ENCODE results near the gene GC. TPM values are rescaled to one million over a fixed set of nuclear protein-coding genes. Genes with fewer than 3 reads are reported as not detected.

The GC gene
- total RNA-seq, 4 donors from 2014 or later, result not detected

- 41 to 50% methylated on average over 2 of the region's 2 CpGs for WGBS, 2 donors
- intact Hi-C loops (cut with DNase I), result loop anchor here (10.0 kb wide), 1 partner anchor 527 kb away; no protein-coding TSS in a partner anchor
- Histone ChIP-seq H3K4me3 (no peak overlapping the region), H3K9me3 (no peaks in the 10 kb centered on the region), H3K4me1 (no peaks in the 10 kb centered on the region), H3K36me3 (no peaks in the 10 kb centered on the region), H3K27ac (no peak overlapping the region), H3K27me3 (no peaks in the 10 kb centered on the region)
- DNase-seq, result no peak
- no peak for TF ChIP-seq POLR2A (IDR thresholded peaks at IDR 0.05)
- no peak for TF ChIP-seq CTCF (IDR thresholded peaks at IDR 0.05)
These were observed 72.6 kb downstream of the GC start for GRCh38 chr4:71711044-71711984.

- TF ChIP-seq POLR2A (IDR thresholded peaks at IDR 0.05) (no peak), CTCF (IDR thresholded peaks at IDR 0.05) (peak in 2 of 6 experiments; percentile 15 to 29)
- H3K27me3 ChIP-seq, result no peaks in the 10 kb centered on the region
- DNase-seq, result no peak
- 0 to 15% methylated on average over 1 of the region's 1 CpG for WGBS, 2 donors
- no peaks in the 10 kb centered on the region for H3K9me3 ChIP-seq
- no peak overlapping the region for H3K4me3 ChIP-seq
- H3K27ac ChIP-seq, result no peak overlapping the region
- intact Hi-C loops (cut with DNase I), result loop anchor here (10.0 kb wide), 1 partner anchor 525 kb away; no protein-coding TSS in a partner anchor
- H3K4me1 ChIP-seq, result no peaks in the 10 kb centered on the region
- H3K36me3 ChIP-seq, result no peaks in the 10 kb centered on the region
These were observed 73.9 kb downstream of the GC start for GRCh38 chr4:71709961-71710360.

- intact Hi-C loops (cut with DNase I), result no loop called here
- H3K27ac ChIP-seq, result no peak overlapping the region
- TF ChIP-seq CTCF (IDR thresholded peaks at IDR 0.05), result no peak
- TF ChIP-seq POLR2A (IDR thresholded peaks at IDR 0.05), result no peak
- DNase-seq, result no peak
- no peaks in the 10 kb centered on the region for H3K9me3 ChIP-seq
- 87 to 91% methylated on average over 2 of the region's 2 CpGs for WGBS, 2 donors
- no peak overlapping the region for H3K4me3 ChIP-seq
- H3K27me3 ChIP-seq, result no peaks in the 10 kb centered on the region
- no peaks in the 10 kb centered on the region for H3K4me1 ChIP-seq
- no peaks in the 10 kb centered on the region for H3K36me3 ChIP-seq
These were observed 85.7 kb downstream of the GC start for GRCh38 chr4:71698141-71698540.

- no peak for TF ChIP-seq POLR2A (IDR thresholded peaks at IDR 0.05)
- TF ChIP-seq CTCF (IDR thresholded peaks at IDR 0.05), result no peak
- H3K27ac ChIP-seq, result no peak overlapping the region
- H3K27me3 ChIP-seq, result no peaks in the 10 kb centered on the region
- 85 to 89% methylated on average over 4 of the region's 4 CpGs for WGBS, 2 donors
- no peak for DNase-seq
- H3K9me3 ChIP-seq, result no peaks in the 10 kb centered on the region
- no peak overlapping the region for H3K4me3 ChIP-seq
- intact Hi-C loops (cut with DNase I), result no loop called here
- H3K4me1 ChIP-seq, result no peaks in the 10 kb centered on the region
- H3K36me3 ChIP-seq, result no peaks in the 10 kb centered on the region
These were observed 86.8 kb downstream of the GC start for GRCh38 chr4:71697031-71697430.

GRCh38 chr4:71694961-71695360 lies 88.9 kb downstream of the GC start:
- no peaks in the 10 kb centered on the region for H3K36me3 ChIP-seq
- TF ChIP-seq POLR2A (IDR thresholded peaks at IDR 0.05) (no peak), CTCF (IDR thresholded peaks at IDR 0.05) (no peak)
- H3K4me3 ChIP-seq, result no peak overlapping the region
- no peaks in the 10 kb centered on the region for H3K27me3 ChIP-seq
- no peak for DNase-seq
- H3K27ac ChIP-seq, result no peak overlapping the region
- H3K9me3 ChIP-seq, result no peaks in the 10 kb centered on the region
- no peaks in the 10 kb centered on the region for H3K4me1 ChIP-seq
- WGBS, 2 donors, result 45 to 52% methylated on average over 5 of the region's 5 CpGs
- intact Hi-C loops (cut with DNase I), result no loop called here
